ENCODE data around the gene GCGR.

DNA sequence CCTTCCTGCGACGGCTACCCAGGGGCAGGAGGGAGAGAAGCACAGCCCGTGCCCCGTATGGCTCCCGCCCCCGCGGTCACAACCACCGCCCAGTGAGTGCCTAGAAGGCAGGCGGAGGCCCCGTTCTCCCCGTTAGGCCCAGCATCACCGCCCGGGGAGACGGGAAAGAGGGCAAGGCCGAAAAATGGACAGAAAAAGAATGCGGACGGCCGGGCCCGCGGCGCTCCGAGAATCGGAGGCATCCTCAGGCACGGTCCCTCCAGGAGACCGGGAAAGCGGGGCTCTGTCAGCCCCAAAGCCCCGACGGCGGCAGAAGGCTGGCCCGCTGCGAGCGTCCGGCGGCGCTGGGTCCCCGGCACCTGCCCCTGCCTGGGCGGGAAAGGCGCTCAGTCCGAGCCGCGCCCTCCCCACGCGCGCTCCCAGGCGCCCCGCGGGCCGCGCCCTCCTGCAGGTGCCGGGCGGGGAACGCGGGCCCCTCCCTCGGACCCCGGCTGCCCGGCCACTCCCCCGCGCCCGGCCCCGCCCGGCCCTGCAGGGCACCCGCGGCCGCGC lies 28.7 kb downstream of the GCGR start:
- TF ChIP-seq EZH2phosphoT487 (IDR thresholded peaks at IDR 0.05; ENCODE audit: borderline replicate concordance, low read depth, low read length): no peak
- TF ChIP-seq, protein P1, sequence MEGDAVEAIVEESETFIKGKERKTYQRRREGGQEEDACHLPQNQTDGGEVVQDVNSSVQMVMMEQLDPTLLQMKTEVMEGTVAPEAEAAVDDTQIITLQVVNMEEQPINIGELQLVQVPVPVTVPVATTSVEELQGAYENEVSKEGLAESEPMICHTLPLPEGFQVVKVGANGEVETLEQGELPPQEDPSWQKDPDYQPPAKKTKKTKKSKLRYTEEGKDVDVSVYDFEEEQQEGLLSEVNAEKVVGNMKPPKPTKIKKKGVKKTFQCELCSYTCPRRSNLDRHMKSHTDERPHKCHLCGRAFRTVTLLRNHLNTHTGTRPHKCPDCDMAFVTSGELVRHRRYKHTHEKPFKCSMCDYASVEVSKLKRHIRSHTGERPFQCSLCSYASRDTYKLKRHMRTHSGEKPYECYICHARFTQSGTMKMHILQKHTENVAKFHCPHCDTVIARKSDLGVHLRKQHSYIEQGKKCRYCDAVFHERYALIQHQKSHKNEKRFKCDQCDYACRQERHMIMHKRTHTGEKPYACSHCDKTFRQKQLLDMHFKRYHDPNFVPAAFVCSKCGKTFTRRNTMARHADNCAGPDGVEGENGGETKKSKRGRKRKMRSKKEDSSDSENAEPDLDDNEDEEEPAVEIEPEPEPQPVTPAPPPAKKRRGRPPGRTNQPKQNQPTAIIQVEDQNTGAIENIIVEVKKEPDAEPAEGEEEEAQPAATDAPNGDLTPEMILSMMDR (conservative IDR thresholded peaks at IDR 0.05; ENCODE audit: low read length): no peak

All from OCI-LY7 (cell line).